KMS-11 (cell line): Measurements from ENCODE around the gene PIGB.

Source experiments
- H2AFZ ChIP-seq: fragments of 200-600 bp; sonication (generic); 2 replicates; pipeline ENCODE4 v1.6.1; 2016; ENCODE audit warnings: antibody characterized with exemption, mixed run types, low read depth
- H3K27ac ChIP-seq: fragments of 200-600 bp; sonication (generic); 2 replicates; pipeline ENCODE4 v1.6.1; 2016; ENCODE audit warnings: mild to moderate bottlenecking, mixed run types
- H3K27me3 ChIP-seq: fragments of 200-600 bp; sonication (generic); 2 replicates; pipeline ENCODE4 v1.6.1; 2017; ENCODE audit warnings: mild to moderate bottlenecking, low read depth, mixed run types, moderate library complexity; ENCODE audit not compliant: insufficient read depth
- H3K36me3 ChIP-seq: fragments of 200-600 bp; sonication (generic); 2 replicates; pipeline ENCODE4 v1.6.1; 2017; ENCODE audit warnings: mild to moderate bottlenecking, mixed run types; ENCODE audit not compliant: insufficient read depth
- H3K4me1 ChIP-seq: fragments of 200-600 bp; sonication (generic); 2 replicates; pipeline ENCODE4 v1.6.1; 2016; ENCODE audit warnings: mild to moderate bottlenecking, low read depth, mixed run types; ENCODE audit not compliant: poor library complexity, severe bottlenecking
- H3K4me2 ChIP-seq: fragments of 200-600 bp; sonication (generic); 2 replicates; pipeline ENCODE4 v1.7.0; 2016; ENCODE audit warnings: mild to moderate bottlenecking, mixed run types
- H3K4me3 ChIP-seq: fragments of 200-600 bp; sonication (generic); IDR thresholded peaks from 2 replicates; pipeline ENCODE4 v1.6.1; 2017; ENCODE audit warnings: low read depth, low read length, mixed read lengths; ENCODE audit not compliant: insufficient read depth
- H3K79me2 ChIP-seq: fragments of 200-600 bp; sonication (generic); 2 replicates; pipeline ENCODE4 v1.6.1; 2016; ENCODE audit warnings: low read depth, mixed run types; ENCODE audit not compliant: insufficient read depth
- H3K9ac ChIP-seq: fragments of 200-600 bp; sonication (generic); 2 replicates; pipeline ENCODE4 v1.6.1; 2016; ENCODE audit warnings: mild to moderate bottlenecking, mixed run types
- H4K20me1 ChIP-seq: fragments of 200-600 bp; sonication (generic); 2 replicates; pipeline ENCODE4 v1.6.1; 2016; ENCODE audit warnings: mild to moderate bottlenecking, mixed run types; ENCODE audit not compliant: insufficient read depth
- CTCF ChIP-seq: fragments of 200-600 bp; sonication (generic); conservative IDR thresholded peaks from 2 replicates; pipeline ENCODE4 v1.6.1; 2017; ENCODE audit warnings: low read depth, mild to moderate bottlenecking, antibody characterized with exemption, low read length, moderate library complexity, mixed read lengths

The PIGB gene

GRCh38 chr15:55358471-55358870, 39.4 kb downstream of the PIGB start:
- Histone ChIP-seq H3K4me3 (no peak overlapping the region), H3K4me2 (no peak overlapping the region), H3K27me3 (no peaks in the 10 kb centered on the region), H3K9ac (no peak overlapping the region), H3K36me3 (no peaks in the 10 kb centered on the region), H4K20me1 (no peaks in the 10 kb centered on the region), H2AFZ (no peak overlapping the region), H3K4me1 (no peaks in the 10 kb centered on the region), H3K27ac (no peak overlapping the region), H3K79me2 (no peaks in the 10 kb centered on the region)
- TF ChIP-seq CTCF: no peak

- Histone ChIP-seq H3K27me3 (no peaks in the 10 kb centered on the region), H3K4me1 (no peaks in the 10 kb centered on the region), H3K9ac (no peak overlapping the region), H3K79me2 (no peaks in the 10 kb centered on the region), H2AFZ (no peak overlapping the region), H3K4me2 (no peak overlapping the region), H3K27ac (no peak overlapping the region), H3K36me3 (no peaks in the 10 kb centered on the region), H3K4me3 (no peak overlapping the region), H4K20me1 (no peaks in the 10 kb centered on the region)
- no peak for TF ChIP-seq CTCF
Measured at GRCh38 chr15:55360256-55360655, 41.2 kb downstream of the PIGB start.

GRCh38 chr15:55361048-55361447, 42.0 kb downstream of the PIGB start:
- no peaks in the 10 kb centered on the region for H3K27me3 ChIP-seq
- H3K9ac ChIP-seq: no peak overlapping the region
- no peaks in the 10 kb centered on the region for H4K20me1 ChIP-seq
- no peak for TF ChIP-seq CTCF
- H3K36me3 ChIP-seq: no peaks in the 10 kb centered on the region
- H3K4me2 ChIP-seq: no peak overlapping the region
- no peaks in the 10 kb centered on the region for H3K4me1 ChIP-seq
- no peak overlapping the region for H3K4me3 ChIP-seq
- no peak overlapping the region for H2AFZ ChIP-seq
- H3K27ac ChIP-seq: no peak overlapping the region
- no peaks in the 10 kb centered on the region for H3K79me2 ChIP-seq

- H3K27ac ChIP-seq: no peak overlapping the region
- H3K4me1 ChIP-seq: no peaks in the 10 kb centered on the region
- no peaks in the 10 kb centered on the region for H3K79me2 ChIP-seq
- H3K27me3 ChIP-seq: no peaks in the 10 kb centered on the region
- TF ChIP-seq CTCF: no peak
- H3K4me3 ChIP-seq: no peak overlapping the region
- no peak overlapping the region for H3K9ac ChIP-seq
- no peak overlapping the region for H3K4me2 ChIP-seq
- H3K36me3 ChIP-seq: no peaks in the 10 kb centered on the region
- no peak overlapping the region for H2AFZ ChIP-seq
- no peaks in the 10 kb centered on the region for H4K20me1 ChIP-seq
Measured at GRCh38 chr15:55362641-55363040, 43.6 kb downstream of the PIGB start.

GRCh38 chr15:55366981-55367380, 48.0 kb downstream of the PIGB start:
- H2AFZ ChIP-seq: no peak overlapping the region
- H3K4me2 ChIP-seq: no peak overlapping the region
- H4K20me1 ChIP-seq: no peaks in the 10 kb centered on the region
- no peaks in the 10 kb centered on the region for H3K27me3 ChIP-seq
- no peak overlapping the region for H3K27ac ChIP-seq
- H3K9ac ChIP-seq: no peak overlapping the region
- H3K36me3 ChIP-seq: no peaks in the 10 kb centered on the region
- H3K79me2 ChIP-seq: no peaks in the 10 kb centered on the region
- H3K4me1 ChIP-seq: no peaks in the 10 kb centered on the region
- H3K4me3 ChIP-seq: no peak overlapping the region
- no peak for TF ChIP-seq CTCF
